HUDEP-2 (cell line): Measurements from ENCODE around the gene GORASP1.

Experiments
- DNase-seq, 76 experiments: peaks; one replicate each; lab custom pipeline; 2025; ENCODE audit not compliant: unreplicated experiment in 76 of 76; lab: John Stamatoyannopoulos, UW

GORASP1 gene

GRCh38 chr3:39107388-39108199 is at the start of gene GORASP1, which contains the start of gene TTC21A:
Gene GORASP1 (minus strand): TSS chr3:39107627. CDS start chr3:39107541, 86 bp downstream.
Gene TTC21A (plus strand): TSS chr3:39107680. CDS start chr3:39107838, 158 bp downstream.
- peak in 73 of 76 experiments; percentile 5 to 80 (median 61) for DNase-seq

GRCh38 chr3:39156421-39156820 is 49.0 kb upstream of the GORASP1 start:
- DNase-seq, result no peak

- peak in 2 of 76 experiments; percentile 21 to 22 for DNase-seq
Observed at GRCh38 chr3:39154280-39155021, 47.0 kb upstream of the GORASP1 start.

GRCh38 chr3:39153977-39154279 is 46.5 kb upstream of the GORASP1 start:
- DNase-seq, result no peak

- peak in 33 of 76 experiments; percentile 7 to 47 (median 25) for DNase-seq
Observed at GRCh38 chr3:39150803-39151631, 43.6 kb upstream of the GORASP1 start.

- no peak for DNase-seq
Observed at GRCh38 chr3:39150148-39150802, 42.8 kb upstream of the GORASP1 start.

- no peak for DNase-seq
Observed at GRCh38 chr3:39149498-39150147, 42.2 kb upstream of the GORASP1 start.

GRCh38 chr3:39149059-39149455 is 41.6 kb upstream of the GORASP1 start:
- DNase-seq, result no peak

- DNase-seq, result peak in 1 of 76 experiments; percentile 13
Observed at GRCh38 chr3:39148435-39149058, 41.1 kb upstream of the GORASP1 start.

GRCh38 chr3:39147711-39148434 is 40.4 kb upstream of the GORASP1 start:
- peak in 2 of 76 experiments; percentile 16 to 38 for DNase-seq

- peak in 71 of 76 experiments; percentile 8 to 89 (median 62) for DNase-seq
Observed at GRCh38 chr3:39146611-39147591, 39.5 kb upstream of the GORASP1 start.

GRCh38 chr3:39146083-39146501 is 38.7 kb upstream of the GORASP1 start:
- DNase-seq, result no peak

- DNase-seq, result no peak
Observed at GRCh38 chr3:39144748-39145380, 37.4 kb upstream of the GORASP1 start.

- no peak for DNase-seq
Observed at GRCh38 chr3:39144095-39144747, 36.8 kb upstream of the GORASP1 start.

- DNase-seq, result no peak
Observed at GRCh38 chr3:39143051-39143885, 35.8 kb upstream of the GORASP1 start.

- DNase-seq, result no peak
Observed at GRCh38 chr3:39142067-39142466, 34.6 kb upstream of the GORASP1 start.
